Ishikawa (cell line): ENCODE data around the gene PXN.

Experiments
- CEBPB ChIP-seq: IDR thresholded peaks from 2 replicates; pipeline ENCODE4 v1.6.1; 2012
- EGR1 ChIP-seq: IDR thresholded peaks from 2 replicates; pipeline ENCODE4 v1.6.1; 2012
- EP300 ChIP-seq: IDR thresholded peaks from 2 replicates; pipeline ENCODE4 v1.6.1; 2012; ENCODE audit warnings: borderline replicate concordance
- MAX ChIP-seq: IDR thresholded peaks from 2 replicates; pipeline ENCODE4 v1.6.1; 2012
- RAD21 ChIP-seq: IDR thresholded peaks from 2 replicates; pipeline ENCODE4 v1.6.1; 2012; ENCODE audit warnings: low read depth
- TAF1 ChIP-seq: IDR thresholded peaks from 2 replicates; pipeline ENCODE4 v1.6.1; 2012; ENCODE audit warnings: low read depth, mild to moderate bottlenecking
- TF ChIP-seq, protein P1 (sequence below): IDR thresholded peaks from 2 replicates; pipeline ENCODE4 v1.6.1; 2012; ENCODE audit warnings: low read depth, mild to moderate bottlenecking

DNA sequence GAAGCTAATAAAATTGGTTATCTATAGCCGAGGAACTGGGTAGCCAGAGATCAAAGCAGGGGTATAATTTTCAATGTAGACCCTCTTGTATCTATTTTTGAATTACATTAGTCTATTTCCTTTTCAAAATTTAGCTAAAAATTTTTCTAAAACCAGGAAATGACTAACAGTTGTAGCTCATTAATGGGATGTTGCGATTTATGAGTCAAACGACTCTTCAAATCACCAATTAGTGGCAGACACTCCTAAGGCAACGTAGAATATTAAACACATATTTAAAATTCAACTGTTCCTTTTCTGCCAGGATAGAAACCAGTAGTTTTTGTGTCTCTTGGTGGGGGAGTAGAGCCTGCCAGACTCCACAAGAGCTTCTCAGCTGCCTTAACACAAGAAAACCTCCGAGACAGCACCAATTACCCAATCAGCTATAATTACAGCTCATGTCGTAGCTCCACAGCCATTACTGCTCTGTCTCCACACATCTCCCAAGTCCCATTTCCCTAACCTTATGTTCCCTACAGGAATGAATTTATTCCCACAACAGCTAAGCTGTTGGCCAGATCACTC lies 97.9 kb downstream of the PXN start:
- TF ChIP-seq CEBPB = no peak
- TF ChIP-seq EP300 = no peak
- TF ChIP-seq RAD21 = no peak
- TF ChIP-seq, protein P1, sequence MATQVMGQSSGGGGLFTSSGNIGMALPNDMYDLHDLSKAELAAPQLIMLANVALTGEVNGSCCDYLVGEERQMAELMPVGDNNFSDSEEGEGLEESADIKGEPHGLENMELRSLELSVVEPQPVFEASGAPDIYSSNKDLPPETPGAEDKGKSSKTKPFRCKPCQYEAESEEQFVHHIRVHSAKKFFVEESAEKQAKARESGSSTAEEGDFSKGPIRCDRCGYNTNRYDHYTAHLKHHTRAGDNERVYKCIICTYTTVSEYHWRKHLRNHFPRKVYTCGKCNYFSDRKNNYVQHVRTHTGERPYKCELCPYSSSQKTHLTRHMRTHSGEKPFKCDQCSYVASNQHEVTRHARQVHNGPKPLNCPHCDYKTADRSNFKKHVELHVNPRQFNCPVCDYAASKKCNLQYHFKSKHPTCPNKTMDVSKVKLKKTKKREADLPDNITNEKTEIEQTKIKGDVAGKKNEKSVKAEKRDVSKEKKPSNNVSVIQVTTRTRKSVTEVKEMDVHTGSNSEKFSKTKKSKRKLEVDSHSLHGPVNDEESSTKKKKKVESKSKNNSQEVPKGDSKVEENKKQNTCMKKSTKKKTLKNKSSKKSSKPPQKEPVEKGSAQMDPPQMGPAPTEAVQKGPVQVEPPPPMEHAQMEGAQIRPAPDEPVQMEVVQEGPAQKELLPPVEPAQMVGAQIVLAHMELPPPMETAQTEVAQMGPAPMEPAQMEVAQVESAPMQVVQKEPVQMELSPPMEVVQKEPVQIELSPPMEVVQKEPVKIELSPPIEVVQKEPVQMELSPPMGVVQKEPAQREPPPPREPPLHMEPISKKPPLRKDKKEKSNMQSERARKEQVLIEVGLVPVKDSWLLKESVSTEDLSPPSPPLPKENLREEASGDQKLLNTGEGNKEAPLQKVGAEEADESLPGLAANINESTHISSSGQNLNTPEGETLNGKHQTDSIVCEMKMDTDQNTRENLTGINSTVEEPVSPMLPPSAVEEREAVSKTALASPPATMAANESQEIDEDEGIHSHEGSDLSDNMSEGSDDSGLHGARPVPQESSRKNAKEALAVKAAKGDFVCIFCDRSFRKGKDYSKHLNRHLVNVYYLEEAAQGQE = no peak
- TF ChIP-seq MAX = no peak
- no peak for TF ChIP-seq EGR1
- no peak for TF ChIP-seq TAF1
